Liver (tissue), 9 donors: ENCODE measurements around the gene FARP1. TPM values are rescaled to one million over a fixed set of nuclear protein-coding genes. Genes with fewer than 3 reads are reported as not detected.

Source experiments
- DNase-seq: peaks from one replicate; pipeline ENCODE4 v3.0.0-alpha.2; 2017; ENCODE audit warnings: low spot score
- H3K27ac ChIP-seq, 2 donors: one replicate each; pipeline ENCODE4 v1.7.0; 2013; ENCODE audit warnings: inconsistent platforms in 2 of 2, low read length in 2 of 2, control low read depth in 1 of 2, low read depth in 1 of 2, mild to moderate bottlenecking in 1 of 2
- H3K27me3 ChIP-seq, 4 donors: one replicate each; pipeline versions ENCODE4 v1.6.1 to v1.7.0; 2013; ENCODE audit warnings: low read length in 3 of 4, inconsistent platforms in 1 of 4, mild to moderate bottlenecking in 1 of 4, moderate library complexity in 1 of 4; ENCODE audit not compliant: control insufficient read depth in 4 of 4, insufficient read depth in 4 of 4
- H3K36me3 ChIP-seq, 4 donors: one replicate each; pipeline versions ENCODE4 v1.6.1 to v1.7.0; 2013; ENCODE audit warnings: low read length in 3 of 4, mild to moderate bottlenecking in 3 of 4, low read depth in 1 of 4, moderate library complexity in 1 of 4; ENCODE audit not compliant: control insufficient read depth in 4 of 4, insufficient read depth in 3 of 4
- H3K4me1 ChIP-seq, 4 donors: one replicate each; pipeline versions ENCODE4 v1.6.1 to v1.7.0; 2013; ENCODE audit warnings: low read length in 3 of 4, mild to moderate bottlenecking in 3 of 4, moderate library complexity in 1 of 4; ENCODE audit not compliant: control insufficient read depth in 4 of 4, insufficient read depth in 4 of 4
- H3K4me3 ChIP-seq, 3 donors: one replicate each; pipeline versions ENCODE4 v1.6.1 to v1.7.0; 2013; ENCODE audit warnings: low read length in 3 of 3, control low read depth in 1 of 3, low read depth in 1 of 3, mild to moderate bottlenecking in 1 of 3
- H3K9ac ChIP-seq, 2 donors: one replicate each; pipeline ENCODE4 v1.7.0; 2013; ENCODE audit warnings: low read length in 2 of 2, mild to moderate bottlenecking in 2 of 2, moderate library complexity in 2 of 2, control low read depth in 1 of 2, low read depth in 1 of 2
- H3K9me3 ChIP-seq, 4 donors: one replicate each; pipeline versions ENCODE4 v1.6.1 to v1.7.0; 2013; ENCODE audit warnings: low read length in 3 of 4; ENCODE audit not compliant: control insufficient read depth in 4 of 4
- EGR1 ChIP-seq, 2 donors: IDR thresholded peaks; 2 replicates each; pipeline ENCODE4 v1.6.1; 2016 to 2018; ENCODE audit warnings: antibody characterized with exemption in 2 of 2, low read depth in 2 of 2
- FOXA1 ChIP-seq: IDR thresholded peaks from 2 replicates; pipeline ENCODE4 v1.6.1; 2016; ENCODE audit warnings: antibody characterized with exemption
- FOXA2 ChIP-seq: IDR thresholded peaks from 2 replicates; pipeline ENCODE4 v1.6.1; 2016; ENCODE audit warnings: antibody characterized with exemption
- GABPA ChIP-seq, 2 donors: IDR thresholded peaks in 1 of 2; conservative IDR thresholded peaks in 1 of 2; 2 replicates each; pipeline ENCODE4 v1.6.1; 2016; ENCODE audit warnings: antibody characterized with exemption in 2 of 2, mild to moderate bottlenecking in 1 of 2, moderate library complexity in 1 of 2
- HNF4A ChIP-seq, 2 donors: conservative IDR thresholded peaks; 2 replicates each; pipeline ENCODE4 v1.6.1; 2016; ENCODE audit warnings: antibody characterized with exemption in 2 of 2, mild to moderate bottlenecking in 2 of 2
- HNF4G ChIP-seq: IDR thresholded peaks from 2 replicates; pipeline ENCODE4 v1.6.1; 2016; ENCODE audit warnings: antibody characterized with exemption
- JUND ChIP-seq, 2 donors: IDR thresholded peaks; 2 replicates each; pipeline ENCODE4 v1.6.1; 2016; ENCODE audit warnings: antibody characterized with exemption in 2 of 2
- NR2F2 ChIP-seq: IDR thresholded peaks from 2 replicates; pipeline ENCODE4 v1.6.1; 2016; ENCODE audit warnings: antibody characterized with exemption
- RAD21 ChIP-seq, 2 donors: IDR thresholded peaks; 2 replicates each; pipeline ENCODE4 v1.6.1; 2016; ENCODE audit warnings: antibody characterized with exemption in 2 of 2, mild to moderate bottlenecking in 2 of 2
- RXRA ChIP-seq, 2 donors: IDR thresholded peaks; 2 replicates each; pipeline ENCODE4 v1.6.1; 2017 to 2018; ENCODE audit warnings: antibody characterized with exemption in 2 of 2, mild to moderate bottlenecking in 1 of 2
- SP1 ChIP-seq: IDR thresholded peaks from 2 replicates; pipeline ENCODE4 v1.6.1; 2018; ENCODE audit warnings: antibody characterized with exemption, mild to moderate bottlenecking
- TAF1 ChIP-seq: conservative IDR thresholded peaks from 2 replicates; pipeline ENCODE4 v1.6.1; 2016; ENCODE audit warnings: antibody characterized with exemption, mild to moderate bottlenecking
- YY1 ChIP-seq: IDR thresholded peaks from 2 replicates; pipeline ENCODE4 v1.6.1; 2016; ENCODE audit warnings: antibody characterized with exemption, mild to moderate bottlenecking
- WGBS: extraction: QIAGEN DNeasy Blood & Tissue Kit; methylation state at CpG from one replicate; pipeline ENCODE4 v1.1.7; 2013; 5-methylcytosine and 5-hydroxymethylcytosine counted together
- polyA plus RNA-seq, 2 donors: library from polyadenylated mRNA; stranded (reverse) in 1 of 2; unstranded in 1 of 2; fragments of 200-250 nt in 1 of 2; fragments of >200 nt in 1 of 2; fragmentation: Nextera tagmentation in 1 of 2; extraction: Ambion mirVana in 1 of 2; gene quantifications; one replicate each; pipeline versions ENCODE4 v1.2.1 to v1.2.3, GENCODE V29; 2013 to 2015
- total RNA-seq, 2 donors: library from RNA; depleted of rRNA; stranded (reverse); fragments of >200 nt; gene quantifications; one replicate each; pipeline ENCODE4 v1.2.3, GENCODE V29; 2014
- TF ChIP-seq, protein P1 (sequence below): IDR thresholded peaks from 2 replicates; pipeline ENCODE4 v1.6.1; 2016; ENCODE audit warnings: antibody characterized with exemption, mild to moderate bottlenecking
- TF ChIP-seq, protein P2 (sequence below): IDR thresholded peaks from 2 replicates; pipeline ENCODE4 v1.6.1; 2016; ENCODE audit warnings: antibody characterized with exemption
- TF ChIP-seq, protein P3 (sequence below): fragments of 150-350 bp; IDR thresholded peaks from 2 replicates; pipeline ENCODE4 v1.5.1; 2017; ENCODE audit warnings: improper control_type of control experiment, low read depth, low read length; ENCODE audit not compliant: missing input control
- TF ChIP-seq, protein P4 (sequence below): IDR thresholded peaks from 2 replicates; pipeline ENCODE4 v1.6.1; 2016; ENCODE audit warnings: antibody characterized with exemption
- TF ChIP-seq, protein P5 (sequence below): IDR thresholded peaks from 2 replicates; pipeline ENCODE4 v1.6.1; 2016; ENCODE audit warnings: antibody characterized with exemption
- donor health status: healthy.
- donor health status: healthy.
- donor health status: healthy.
- donor health status: healthy.
- donor health status: healthy.

Gene FARP1
- total and polyA plus RNA-seq, 4 donors: 28.4 to 62.6 (median 39.8) TPM

DNA sequence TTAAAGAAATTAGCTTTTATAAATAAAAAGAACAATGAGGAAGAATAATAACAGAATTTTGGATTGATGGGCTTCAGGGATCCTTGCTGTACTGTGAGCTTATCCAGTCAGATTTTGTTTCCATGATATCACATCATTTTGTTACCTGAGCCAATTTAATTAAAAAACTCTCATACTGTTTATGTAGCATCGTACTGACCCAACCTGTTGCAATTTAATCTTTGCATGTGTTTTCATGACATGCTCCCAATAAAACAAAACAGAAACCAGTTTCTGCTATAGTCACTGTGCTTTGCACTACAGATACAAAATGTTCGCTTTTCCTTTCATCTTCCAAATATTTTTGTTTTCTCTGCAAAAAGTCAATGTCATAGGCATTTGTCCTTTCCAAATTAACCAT, 143.9 kb downstream of the FARP1 start:
- H3K4me1 ChIP-seq: peaks cover 0 to 10% (median 3%) of the 10 kb centered on the region in 4 donors
- no peak overlapping the region for H3K27ac ChIP-seq

DNA sequence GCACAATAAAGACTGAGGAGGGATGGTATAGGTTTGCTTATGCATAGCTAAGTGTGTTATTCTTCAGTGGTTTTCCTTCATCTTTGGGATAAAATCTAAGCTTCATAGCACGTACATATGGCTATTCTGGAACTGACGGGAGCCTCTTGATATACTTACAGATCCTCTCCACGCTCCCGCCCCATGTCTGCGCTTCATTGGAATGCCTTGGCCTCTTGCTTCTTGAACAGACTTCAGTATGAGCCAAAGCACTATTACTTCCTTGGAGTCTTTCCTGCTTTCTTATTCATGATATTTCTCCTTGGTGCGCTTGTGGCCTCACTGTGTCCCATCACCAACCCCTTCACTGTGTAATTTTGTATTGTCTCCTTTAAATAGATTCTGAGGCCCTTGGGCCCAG, 145.3 kb downstream of the FARP1 start:
- H3K4me1 ChIP-seq: peaks cover 0 to 13% (median 3%) of the 10 kb centered on the region in 4 donors
- peaks cover 0 to 2% (median 0%) of the 10 kb centered on the region in 4 donors for H3K36me3 ChIP-seq
- no peak overlapping the region for H3K27ac ChIP-seq
- no peak for DNase-seq
- no peak overlapping the region for H3K4me3 ChIP-seq
- H3K9me3 ChIP-seq: no peaks in the 10 kb centered on the region
- H3K9ac ChIP-seq: no peak overlapping the region
- no peaks in the 10 kb centered on the region for H3K27me3 ChIP-seq
- TF ChIP-seq YY1 (no peak), TAF1 (no peak), FOXA1 (no peak), GABPA (IDR thresholded peaks at IDR 0.05 in 1 of 2, conservative IDR thresholded peaks at IDR 0.05 in 1 of 2) (no peak), HNF4A (conservative IDR thresholded peaks at IDR 0.05) (no peak), JUND (IDR thresholded peaks at IDR 0.05) (no peak), RXRA (IDR thresholded peaks at IDR 0.05) (no peak), SP1 (no peak), RAD21 (IDR thresholded peaks at IDR 0.05) (no peak), FOXA2 (no peak)
- TF ChIP-seq, protein P1, sequence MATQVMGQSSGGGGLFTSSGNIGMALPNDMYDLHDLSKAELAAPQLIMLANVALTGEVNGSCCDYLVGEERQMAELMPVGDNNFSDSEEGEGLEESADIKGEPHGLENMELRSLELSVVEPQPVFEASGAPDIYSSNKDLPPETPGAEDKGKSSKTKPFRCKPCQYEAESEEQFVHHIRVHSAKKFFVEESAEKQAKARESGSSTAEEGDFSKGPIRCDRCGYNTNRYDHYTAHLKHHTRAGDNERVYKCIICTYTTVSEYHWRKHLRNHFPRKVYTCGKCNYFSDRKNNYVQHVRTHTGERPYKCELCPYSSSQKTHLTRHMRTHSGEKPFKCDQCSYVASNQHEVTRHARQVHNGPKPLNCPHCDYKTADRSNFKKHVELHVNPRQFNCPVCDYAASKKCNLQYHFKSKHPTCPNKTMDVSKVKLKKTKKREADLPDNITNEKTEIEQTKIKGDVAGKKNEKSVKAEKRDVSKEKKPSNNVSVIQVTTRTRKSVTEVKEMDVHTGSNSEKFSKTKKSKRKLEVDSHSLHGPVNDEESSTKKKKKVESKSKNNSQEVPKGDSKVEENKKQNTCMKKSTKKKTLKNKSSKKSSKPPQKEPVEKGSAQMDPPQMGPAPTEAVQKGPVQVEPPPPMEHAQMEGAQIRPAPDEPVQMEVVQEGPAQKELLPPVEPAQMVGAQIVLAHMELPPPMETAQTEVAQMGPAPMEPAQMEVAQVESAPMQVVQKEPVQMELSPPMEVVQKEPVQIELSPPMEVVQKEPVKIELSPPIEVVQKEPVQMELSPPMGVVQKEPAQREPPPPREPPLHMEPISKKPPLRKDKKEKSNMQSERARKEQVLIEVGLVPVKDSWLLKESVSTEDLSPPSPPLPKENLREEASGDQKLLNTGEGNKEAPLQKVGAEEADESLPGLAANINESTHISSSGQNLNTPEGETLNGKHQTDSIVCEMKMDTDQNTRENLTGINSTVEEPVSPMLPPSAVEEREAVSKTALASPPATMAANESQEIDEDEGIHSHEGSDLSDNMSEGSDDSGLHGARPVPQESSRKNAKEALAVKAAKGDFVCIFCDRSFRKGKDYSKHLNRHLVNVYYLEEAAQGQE: no peak
- TF ChIP-seq, protein P2, sequence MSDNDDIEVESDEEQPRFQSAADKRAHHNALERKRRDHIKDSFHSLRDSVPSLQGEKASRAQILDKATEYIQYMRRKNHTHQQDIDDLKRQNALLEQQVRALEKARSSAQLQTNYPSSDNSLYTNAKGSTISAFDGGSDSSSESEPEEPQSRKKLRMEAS: no peak
- TF ChIP-seq, protein P3, sequence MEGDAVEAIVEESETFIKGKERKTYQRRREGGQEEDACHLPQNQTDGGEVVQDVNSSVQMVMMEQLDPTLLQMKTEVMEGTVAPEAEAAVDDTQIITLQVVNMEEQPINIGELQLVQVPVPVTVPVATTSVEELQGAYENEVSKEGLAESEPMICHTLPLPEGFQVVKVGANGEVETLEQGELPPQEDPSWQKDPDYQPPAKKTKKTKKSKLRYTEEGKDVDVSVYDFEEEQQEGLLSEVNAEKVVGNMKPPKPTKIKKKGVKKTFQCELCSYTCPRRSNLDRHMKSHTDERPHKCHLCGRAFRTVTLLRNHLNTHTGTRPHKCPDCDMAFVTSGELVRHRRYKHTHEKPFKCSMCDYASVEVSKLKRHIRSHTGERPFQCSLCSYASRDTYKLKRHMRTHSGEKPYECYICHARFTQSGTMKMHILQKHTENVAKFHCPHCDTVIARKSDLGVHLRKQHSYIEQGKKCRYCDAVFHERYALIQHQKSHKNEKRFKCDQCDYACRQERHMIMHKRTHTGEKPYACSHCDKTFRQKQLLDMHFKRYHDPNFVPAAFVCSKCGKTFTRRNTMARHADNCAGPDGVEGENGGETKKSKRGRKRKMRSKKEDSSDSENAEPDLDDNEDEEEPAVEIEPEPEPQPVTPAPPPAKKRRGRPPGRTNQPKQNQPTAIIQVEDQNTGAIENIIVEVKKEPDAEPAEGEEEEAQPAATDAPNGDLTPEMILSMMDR: no peak
- TF ChIP-seq, protein P4, sequence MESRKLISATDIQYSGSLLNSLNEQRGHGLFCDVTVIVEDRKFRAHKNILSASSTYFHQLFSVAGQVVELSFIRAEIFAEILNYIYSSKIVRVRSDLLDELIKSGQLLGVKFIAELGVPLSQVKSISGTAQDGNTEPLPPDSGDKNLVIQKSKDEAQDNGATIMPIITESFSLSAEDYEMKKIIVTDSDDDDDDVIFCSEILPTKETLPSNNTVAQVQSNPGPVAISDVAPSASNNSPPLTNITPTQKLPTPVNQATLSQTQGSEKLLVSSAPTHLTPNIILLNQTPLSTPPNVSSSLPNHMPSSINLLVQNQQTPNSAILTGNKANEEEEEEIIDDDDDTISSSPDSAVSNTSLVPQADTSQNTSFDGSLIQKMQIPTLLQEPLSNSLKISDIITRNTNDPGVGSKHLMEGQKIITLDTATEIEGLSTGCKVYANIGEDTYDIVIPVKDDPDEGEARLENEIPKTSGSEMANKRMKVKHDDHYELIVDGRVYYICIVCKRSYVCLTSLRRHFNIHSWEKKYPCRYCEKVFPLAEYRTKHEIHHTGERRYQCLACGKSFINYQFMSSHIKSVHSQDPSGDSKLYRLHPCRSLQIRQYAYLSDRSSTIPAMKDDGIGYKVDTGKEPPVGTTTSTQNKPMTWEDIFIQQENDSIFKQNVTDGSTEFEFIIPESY: no peak
- 95% methylated on average over 6 of the region's 6 CpGs for WGBS

More for the DNA sequence above, 143.9 kb downstream of the FARP1 start:
- H3K27me3 ChIP-seq: no peaks in the 10 kb centered on the region
- WGBS: 52% methylated on average over 2 of the region's 2 CpGs
- no peaks in the 10 kb centered on the region for H3K9me3 ChIP-seq
- peaks cover 0 to 2% (median 0%) of the 10 kb centered on the region in 4 donors for H3K36me3 ChIP-seq
- H3K9ac ChIP-seq: no peak overlapping the region
- no peak for DNase-seq
- H3K4me3 ChIP-seq: no peak overlapping the region
- TF ChIP-seq YY1 (no peak), HNF4G (no peak), RXRA (IDR thresholded peaks at IDR 0.05) (no peak), EGR1 (IDR thresholded peaks at IDR 0.05; ENCODE audit: low read depth in 2 of 2) (no peak), RAD21 (IDR thresholded peaks at IDR 0.05) (no peak), TAF1 (no peak), SP1 (no peak), HNF4A (conservative IDR thresholded peaks at IDR 0.05) (no peak), GABPA (IDR thresholded peaks at IDR 0.05 in 1 of 2, conservative IDR thresholded peaks at IDR 0.05 in 1 of 2) (no peak), NR2F2 (no peak)
- TF ChIP-seq, protein P1: no peak
- TF ChIP-seq, protein P5, sequence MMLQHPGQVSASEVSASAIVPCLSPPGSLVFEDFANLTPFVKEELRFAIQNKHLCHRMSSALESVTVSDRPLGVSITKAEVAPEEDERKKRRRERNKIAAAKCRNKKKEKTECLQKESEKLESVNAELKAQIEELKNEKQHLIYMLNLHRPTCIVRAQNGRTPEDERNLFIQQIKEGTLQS: no peak
